Activated T-helper 1 cell treated with anti-CD3 and anti-CD28 coated beads, Interleukin-2, amount 50 U/mL, for 16 hours (primary cell): Measurements from ENCODE around the gene PLEKHH2.
"Not testable (repeated sequence)": the region's sequence is repeated elsewhere in the genome, so short reads cannot be mapped to it uniquely, and the experiment has no call there.

Experiments used
- DNase-seq, 2 donors: peaks; one replicate each; pipeline ENCODE4 v3.0.0-alpha.2; 2020; ENCODE audit warnings: low read depth in 1 of 2, low spot score in 1 of 2

Gene PLEKHH2

GRCh38 chr2:43637030-43637803 is at the start of gene PLEKHH2:
Gene PLEKHH2 (plus strand): TSS chr2:43637260. CDS start chr2:43644674, 7,414 bp downstream.
- peak; percentile 71 to 75 for DNase-seq

- DNase-seq, result no peak
Measured at GRCh38 chr2:43592443-43592842, 44.6 kb upstream of the PLEKHH2 start.

GRCh38 chr2:43593254-43593653 is 43.8 kb upstream of the PLEKHH2 start:
- DNase-seq, result no peak

GRCh38 chr2:43594875-43595274 is 42.2 kb upstream of the PLEKHH2 start:
- DNase-seq, result no peak

GRCh38 chr2:43595603-43596412 is 41.3 kb upstream of the PLEKHH2 start, which contains the start of gene THADA:
Gene THADA (minus strand): TSS chr2:43596038. CDS start chr2:43592392, 3,646 bp downstream.
- peak; percentile 91 for DNase-seq

- DNase-seq, result not testable (repeated sequence)
Measured at GRCh38 chr2:43600596-43600995, 36.5 kb upstream of the PLEKHH2 start.

GRCh38 chr2:43604674-43605073 is 32.4 kb upstream of the PLEKHH2 start:
- DNase-seq, result no peak

- DNase-seq, result no peak
Measured at GRCh38 chr2:43605079-43605655, 31.9 kb upstream of the PLEKHH2 start.

- no peak for DNase-seq
Measured at GRCh38 chr2:43605851-43606250, 31.2 kb upstream of the PLEKHH2 start.

GRCh38 chr2:43609290-43609918 is 27.7 kb upstream of the PLEKHH2 start:
- DNase-seq, result no peak

- no peak for DNase-seq
Measured at GRCh38 chr2:43610361-43610760, 26.7 kb upstream of the PLEKHH2 start.

GRCh38 chr2:43611987-43612894 is 24.8 kb upstream of the PLEKHH2 start:
- DNase-seq, result peak; percentile 35 to 42

- no peak for DNase-seq
Measured at GRCh38 chr2:43612944-43613343, 24.1 kb upstream of the PLEKHH2 start.

- DNase-seq, result no peak
Measured at GRCh38 chr2:43616967-43617680, 19.9 kb upstream of the PLEKHH2 start.

GRCh38 chr2:43619511-43619910 is 17.5 kb upstream of the PLEKHH2 start:
- no peak for DNase-seq

- no peak for DNase-seq
Measured at GRCh38 chr2:43622931-43623451, 14.1 kb upstream of the PLEKHH2 start.

GRCh38 chr2:43631618-43632317 is 5.3 kb upstream of the PLEKHH2 start:
- DNase-seq, result no peak

- no peak for DNase-seq
Measured at GRCh38 chr2:43634604-43635306, 2.3 kb upstream of the PLEKHH2 start.
